SK-N-SH (cell line): ENCODE results near the gene IL26. TPM values are rescaled to one million over a fixed set of nuclear protein-coding genes. Genes with fewer than 3 reads are reported as not detected.
A peak's percentile ranks its signal among the peaks of the same experiment; 100 is the strongest.

Experiments used
- CTCF ChIA-PET: fragments of 300-600, 350-600 bp; formaldehyde crosslinking; extraction: SDS; loops from one replicate; lab custom pipeline; 2021; lab: Yijun Ruan, JAX
- POLR2A ChIA-PET: fragments of 350-600 bp; sonication (Branson Sonifier 250); formaldehyde crosslinking; extraction: SDS; loops from one replicate; lab custom pipeline; 2020; ENCODE audit warnings: antibody characterized with exemption, inconsistent platforms; lab: Yijun Ruan, JAX
- DNase-seq: peaks from one replicate; pipeline ENCODE4 v3.0.0; 2012
- H2AFZ ChIP-seq: fragments of 200-600 bp; sonication (generic); 2 replicates; pipeline ENCODE4 v1.8.1; 2016; ENCODE audit warnings: antibody characterized with exemption, mild to moderate bottlenecking, low read depth
- H3F3A ChIP-seq: fragments of 200-600 bp; sonication (generic); replicated peaks from 2 replicates; pipeline ENCODE3; 2016; ENCODE audit warnings: antibody characterized with exemption, mild to moderate bottlenecking; ENCODE audit not compliant: insufficient read depth
- H3K27ac ChIP-seq, 2 experiments: fragments of 200-500 bp in 1 of 2; fragments of 200-600 bp in 1 of 2; sonication (Bioruptor generic) in 1 of 2; sonication (generic), shearing (Covaris generic) in 1 of 2; 2 replicates each; pipeline versions ENCODE4 v1.5.1 to v1.6.1; 2014 to 2016; ENCODE audit warnings: low read depth in 2 of 2, inconsistent platforms in 1 of 2, low read length in 1 of 2, mild to moderate bottlenecking in 1 of 2, mixed read lengths in 1 of 2
- H3K27me3 ChIP-seq: fragments of 200-600 bp; sonication (generic), shearing (Covaris generic); 2 replicates; pipeline ENCODE4 v1.6.1; 2016; ENCODE audit warnings: mixed run types; ENCODE audit not compliant: insufficient read depth
- H3K36me3 ChIP-seq, 2 experiments: fragments of 200-500 bp in 1 of 2; fragments of 200-600 bp in 1 of 2; sonication (Bioruptor generic) in 1 of 2; sonication (generic) in 1 of 2; replicated peaks in 1 of 2; 2 replicates each; pipeline versions ENCODE3 to v1.5.1; 2014 to 2016; ENCODE audit warnings: low read length in 1 of 2, mild to moderate bottlenecking in 1 of 2; ENCODE audit not compliant: insufficient read depth in 2 of 2, control insufficient read depth in 1 of 2
- H3K4me1 ChIP-seq, 2 experiments: fragments of 200-500 bp in 1 of 2; fragments of 200-600 bp in 1 of 2; sonication (Bioruptor generic) in 1 of 2; sonication (generic), shearing (Covaris generic) in 1 of 2; 2 replicates each; pipeline versions ENCODE4 v1.5.1 to v1.6.1; 2014 to 2016; ENCODE audit warnings: low read depth in 1 of 2, low read length in 1 of 2, mixed run types in 1 of 2; ENCODE audit not compliant: insufficient read depth in 2 of 2, control insufficient read depth in 1 of 2
- H3K4me2 ChIP-seq: fragments of 200-600 bp; sonication (generic), shearing (Covaris generic); 2 replicates; pipeline ENCODE4 v1.6.1; 2017; ENCODE audit warnings: mixed run types
- H3K4me3 ChIP-seq, 2 experiments: fragments of 200-500 bp in 1 of 2; fragments of 200-600 bp in 1 of 2; sonication (Bioruptor generic) in 1 of 2; sonication (generic), shearing (Covaris generic) in 1 of 2; 2 replicates each; pipeline versions ENCODE4 v1.5.1 to v1.8.1; 2014 to 2016; ENCODE audit warnings: low read depth in 2 of 2, inconsistent platforms in 1 of 2, low read length in 1 of 2, mild to moderate bottlenecking in 1 of 2, mixed read lengths in 1 of 2, moderate library complexity in 1 of 2
- H3K79me2 ChIP-seq: fragments of 200-600 bp; sonication (generic); 2 replicates; pipeline ENCODE4 v1.8.1; 2017; ENCODE audit warnings: mild to moderate bottlenecking; ENCODE audit not compliant: insufficient read depth
- H3K9ac ChIP-seq: fragments of 200-600 bp; sonication (generic); 2 replicates; pipeline ENCODE4 v1.6.1; 2017; ENCODE audit warnings: mixed run types
- H3K9me2 ChIP-seq: fragments of 200-600 bp; sonication (generic); 2 replicates; pipeline ENCODE4 v1.6.1; 2017; ENCODE audit warnings: mixed run types
- H3K9me3 ChIP-seq: fragments of 200-600 bp; sonication (generic); 2 replicates; pipeline ENCODE4 v1.6.1; 2017; ENCODE audit warnings: mixed run types, mild to moderate bottlenecking, moderate library complexity
- H4K20me1 ChIP-seq: fragments of 200-600 bp; sonication (generic); 2 replicates; pipeline ENCODE4 v1.6.1; 2017; ENCODE audit warnings: mild to moderate bottlenecking, mixed run types; ENCODE audit not compliant: insufficient read depth
- ELF1 ChIP-seq: IDR thresholded peaks from 2 replicates; pipeline ENCODE4 v1.4.0; 2012
- FOXJ3 ChIP-seq: sonication (generic); formaldehyde crosslinking; IDR thresholded peaks from 2 replicates; pipeline ENCODE4 v1.5.1; 2020; ENCODE audit warnings: mild to moderate bottlenecking, missing genetic modification reagents
- GABPA ChIP-seq: IDR thresholded peaks from 2 replicates; pipeline ENCODE4 v1.4.0; 2012; ENCODE audit warnings: low read depth, mild to moderate bottlenecking
- MAX ChIP-seq: IDR thresholded peaks from 2 replicates; pipeline ENCODE4 v1.4.0; 2012; ENCODE audit warnings: low read depth
- MXI1 ChIP-seq: IDR thresholded peaks from 2 replicates; pipeline ENCODE4 v1.6.1; 2012; ENCODE audit warnings: mild to moderate bottlenecking, low read depth, low read length, improper control_type of control experiment
- NFIC ChIP-seq: IDR thresholded peaks from 2 replicates; pipeline ENCODE4 v1.4.0; 2012; ENCODE audit warnings: borderline replicate concordance
- PBX3 ChIP-seq: IDR thresholded peaks from 2 replicates; pipeline ENCODE4; 2012
- POLR2AphosphoS5 ChIP-seq: IDR thresholded peaks from 2 replicates; pipeline ENCODE4 v1.6.1; 2012; ENCODE audit warnings: low read depth, low read length
- REST ChIP-seq: IDR thresholded peaks from 2 replicates; pipeline ENCODE4 v1.6.1; 2012; ENCODE audit warnings: mild to moderate bottlenecking, low read depth, low read length, moderate library complexity
- RFX5 ChIP-seq: IDR thresholded peaks from 2 replicates; pipeline ENCODE4 v1.6.1; 2012; ENCODE audit warnings: mild to moderate bottlenecking, improper control_type of control experiment, low read length
- SMC3 ChIP-seq: IDR thresholded peaks from 2 replicates; pipeline ENCODE4 v1.6.1; 2012; ENCODE audit warnings: low read depth, low read length, improper control_type of control experiment
- TCF12 ChIP-seq: IDR thresholded peaks from 2 replicates; pipeline ENCODE4 v1.4.0; 2012
- TEAD4 ChIP-seq: IDR thresholded peaks from 2 replicates; pipeline ENCODE4 v1.4.0; 2012; ENCODE audit warnings: mild to moderate bottlenecking, borderline replicate concordance; ENCODE audit not compliant: insufficient read depth
- USF1 ChIP-seq: IDR thresholded peaks from 2 replicates; pipeline ENCODE4 v1.4.0; 2012; ENCODE audit warnings: low read depth, borderline replicate concordance
- WGBS: methylation state at CpG from one replicate; pipeline ENCODE4 v1.1.6; 2017; ENCODE audit warnings: low lambda C conversion rate; 5-methylcytosine and 5-hydroxymethylcytosine counted together
- polyA plus RNA-seq, 3 experiments: library from polyadenylated mRNA; depleted of rRNA; stranded (reverse); fragments of >200 nt; gene quantifications; 2 replicates each; pipeline ENCODE4 v1.2.3, GENCODE V29; 2012

IL26 gene
- polyA plus RNA-seq, 1 of the 3 experiments (the other 2 are of a cell fraction) = not detected

- Histone ChIP-seq H3K27ac (peak overlapping the region in 1 of 2 experiments; percentile 95; a peak in 2 of 4 replicates), H3K9ac (no peak overlapping the region), H3K4me1 (peaks cover 14 to 24% of the 10 kb centered on the region in 2 experiments), H3F3A (peaks cover 17% of the 10 kb centered on the region), H4K20me1 (no peaks in the 10 kb centered on the region), H2AFZ (peak overlapping the region; percentile 39), H3K9me3 (no peaks in the 10 kb centered on the region), H3K9me2 (no peaks in the 10 kb centered on the region), H3K4me2 (peak overlapping the region; percentile 50), H3K4me3 (no peak overlapping the region), H3K27me3 (no peaks in the 10 kb centered on the region), H3K79me2 (no peaks in the 10 kb centered on the region), H3K36me3 (no peaks in the 10 kb centered on the region)
- ChIA-PET POLR2A (no interaction called here), CTCF (interaction anchor here (1.6 to 2.0 kb wide), 2 partner anchors 18 to 20 kb away, joined by 3 to 9 read pairs; no protein-coding TSS in a partner anchor)
- TF ChIP-seq RFX5 = no peak
- no peak for TF ChIP-seq REST
- no peak for TF ChIP-seq TCF12
- TF ChIP-seq PBX3 = no peak
- TF ChIP-seq TEAD4 = no peak
- no peak for TF ChIP-seq NFIC
- no peak for TF ChIP-seq POLR2AphosphoS5
- no peak for TF ChIP-seq ELF1
- TF ChIP-seq GABPA = no peak
- no peak for TF ChIP-seq FOXJ3
- TF ChIP-seq MAX = no peak
- TF ChIP-seq MXI1 = no peak
- TF ChIP-seq USF1 = no peak
- no peak for TF ChIP-seq SMC3
- WGBS = 40% methylated on average over 1 of the region's 1 CpG
- DNase-seq = no peak
Measured at GRCh38 chr12:68240975-68241374, 15.4 kb upstream of the IL26 start.
